Measurements from ENCODE around the gene AGBL3. TPM values are rescaled to one million over a fixed set of nuclear protein-coding genes. Genes with fewer than 3 reads are reported as not detected.

The AGBL3 gene
- total and polyA plus RNA-seq, 2 of the 8 experiments (the other 6 are each of a cell fraction or from before 2014, with no cell fraction given), result 1.1 to 1.9 TPM

GRCh38 chr7:135151533-135151932 lies 165.2 kb downstream of the AGBL3 start (continued):
- TF ChIP-seq HDAC2 (IDR thresholded peaks at IDR 0.05; ENCODE audit: borderline replicate concordance in 1 of 2, low read depth in 2 of 2, low read length in 2 of 2) (no peak), TEAD4 (IDR thresholded peaks at IDR 0.05; ENCODE audit: low read depth, low read length) (no peak), BCL11A (IDR thresholded peaks at IDR 0.05; ENCODE audit: low read depth in 2 of 2, low read length in 2 of 2) (no peak), RFX5 (IDR thresholded peaks at IDR 0.05; ENCODE audit: borderline replicate concordance, low read depth, low read length) (no peak), TAF7 (optimal IDR thresholded peaks at IDR 0.05; ENCODE audit: borderline replicate concordance, low read depth, low read length) (no peak), POLR2AphosphoS5 (IDR thresholded peaks at IDR 0.05; ENCODE audit: low read depth, low read length) (no peak), PHF8 (conservative IDR thresholded peaks at IDR 0.05; ENCODE audit: low read depth, low read length) (no peak), EZH2 (IDR thresholded peaks at IDR 0.05; ENCODE audit: low read depth, low read length, severe bottlenecking) (no peak), CHD1 (IDR thresholded peaks at IDR 0.05; ENCODE audit: low read depth, low read length) (no peak), SIRT6 (IDR thresholded peaks at IDR 0.05; ENCODE audit: low read length) (no peak), ASH2L (IDR thresholded peaks at IDR 0.05; ENCODE audit: low read length) (no peak)

All from H1 (cell line).